GM18519 (cell line): Measurements from ENCODE around the gene PRG3.

Experiments
- ATAC-seq: cut with Tn5 transposase; IDR thresholded peaks from one replicate; pipeline ENCODE4 v1.9.1; 2021; ENCODE audit warnings: mild to moderate bottlenecking, moderate library complexity; ENCODE audit not compliant: unreplicated experiment, low FRiP score

The PRG3 gene

DNA sequence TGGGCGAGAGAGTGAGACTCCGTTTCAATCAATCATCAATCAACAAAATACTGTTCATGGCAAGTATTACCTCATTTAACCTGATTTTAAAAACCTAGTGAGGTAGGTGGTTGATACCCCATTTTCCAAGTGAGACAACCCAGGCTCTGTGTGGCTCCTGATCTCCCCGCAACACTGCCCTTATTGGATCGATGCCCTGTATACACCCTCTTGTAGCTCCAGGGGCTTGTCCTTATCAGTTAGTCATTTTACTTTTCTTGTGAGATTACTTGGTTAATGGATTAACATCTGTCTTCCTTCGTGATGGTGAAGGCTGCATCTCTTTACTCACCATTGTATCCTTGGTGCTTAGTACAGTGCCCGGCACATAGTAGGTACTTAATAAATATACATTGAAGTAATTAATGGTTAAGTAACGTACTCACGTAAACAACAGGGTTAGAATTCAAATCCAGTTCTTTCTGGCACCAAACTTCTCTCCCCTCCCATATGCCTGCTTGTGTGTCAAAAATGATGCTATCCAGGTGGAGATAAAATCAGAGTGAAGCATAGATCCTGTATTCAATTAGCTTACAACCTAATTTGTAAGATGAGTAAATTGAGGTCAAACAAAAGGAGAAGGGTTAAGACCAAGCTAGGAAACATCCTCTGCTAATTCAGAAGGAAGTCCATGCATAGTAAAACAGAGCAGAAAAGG is 11.3 kb upstream of the PRG3 start:
- no peak for ATAC-seq

- no peak for ATAC-seq
Measured at GRCh38 chr11:57391539-57391938, 10.6 kb upstream of the PRG3 start.

DNA sequence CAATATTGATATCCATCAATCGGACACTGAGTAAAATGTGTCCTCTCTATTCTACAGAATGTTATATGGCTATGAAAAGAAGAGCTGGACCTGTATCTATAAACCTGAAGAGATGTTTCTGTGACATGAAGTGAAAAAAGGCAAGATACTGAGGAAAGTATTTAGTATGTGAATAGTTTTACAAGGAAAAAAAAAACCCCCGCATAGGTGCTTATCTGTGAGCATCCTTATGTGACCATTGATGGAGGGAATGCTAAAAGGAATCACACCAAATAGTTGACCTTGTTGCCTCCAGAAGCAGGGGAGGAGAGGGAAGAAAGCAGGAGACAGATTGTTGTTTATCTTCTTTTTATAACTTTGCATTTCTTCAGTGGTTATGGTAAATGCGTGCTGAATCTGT is 10.2 kb upstream of the PRG3 start:
- no peak for ATAC-seq

GRCh38 chr11:57390535-57390934 is 9.6 kb upstream of the PRG3 start, which contains the start of gene PRG2:
TSS of gene PRG2 (minus strand) at chr11:57390650. CDS start at chr11:57389944, 706 bp downstream.
- ATAC-seq, result no peak

- ATAC-seq, result no peak
Measured at GRCh38 chr11:57387289-57388030, 6.5 kb upstream of the PRG3 start.

DNA sequence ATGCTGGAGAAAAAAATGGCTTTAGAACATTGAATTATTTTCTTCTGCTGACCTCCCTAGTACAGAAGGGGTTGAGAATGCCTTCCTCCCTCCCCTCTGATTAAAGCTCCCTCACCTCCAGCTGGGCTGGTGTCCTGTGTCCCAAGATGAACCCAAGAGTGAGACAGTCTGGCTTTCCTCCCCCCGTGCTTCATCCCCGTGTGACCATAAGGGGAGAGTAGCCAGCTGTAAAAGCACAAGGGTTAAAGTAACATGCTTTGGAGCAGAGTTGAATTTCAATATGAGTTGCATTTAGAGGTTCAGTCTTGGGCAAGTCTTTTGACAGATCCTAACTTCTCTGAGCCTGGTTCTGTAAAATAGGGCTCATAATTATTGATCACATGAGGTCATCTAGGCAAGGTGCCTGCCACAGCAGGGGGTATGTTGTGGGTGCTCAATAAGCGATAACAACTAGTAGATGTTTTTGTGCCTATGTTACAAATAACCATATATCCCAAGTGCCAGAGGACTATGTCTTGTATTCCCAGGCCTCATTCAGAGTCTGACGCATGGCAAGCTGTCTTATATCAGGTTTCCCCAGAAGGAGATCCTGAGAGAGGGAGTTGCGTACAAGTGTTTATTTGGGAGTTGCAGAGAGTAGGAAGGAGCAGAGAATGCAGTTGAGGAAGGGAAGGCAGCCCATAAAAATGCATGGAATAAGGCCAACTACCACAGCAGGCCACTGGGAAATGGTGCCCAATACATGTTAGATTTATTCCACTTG is 5.4 kb upstream of the PRG3 start:
- no peak for ATAC-seq

DNA sequence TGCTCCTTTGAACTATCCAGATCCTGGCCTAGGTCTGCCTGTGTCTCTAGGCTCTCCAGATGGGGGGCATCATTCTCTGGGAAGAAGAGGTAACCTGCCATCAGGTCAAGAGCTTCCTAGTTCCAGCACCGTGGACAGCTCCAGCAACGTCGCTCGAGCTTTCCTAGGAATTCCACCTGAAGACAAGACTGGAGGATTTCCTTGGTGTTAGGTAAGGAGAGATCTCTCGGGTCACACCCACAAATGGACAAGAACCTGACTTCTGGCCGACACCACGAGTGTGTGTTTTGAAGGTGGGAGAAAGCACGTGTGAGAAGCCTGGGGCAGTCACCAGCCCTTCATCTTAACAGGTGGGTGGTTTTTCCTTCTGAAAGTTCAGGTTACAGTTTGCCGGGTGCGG is 1.2 kb downstream of the PRG3 start:
- ATAC-seq, result no peak

- ATAC-seq, result no peak
Measured at GRCh38 chr11:57378186-57378585, 2.8 kb downstream of the PRG3 start.

DNA sequence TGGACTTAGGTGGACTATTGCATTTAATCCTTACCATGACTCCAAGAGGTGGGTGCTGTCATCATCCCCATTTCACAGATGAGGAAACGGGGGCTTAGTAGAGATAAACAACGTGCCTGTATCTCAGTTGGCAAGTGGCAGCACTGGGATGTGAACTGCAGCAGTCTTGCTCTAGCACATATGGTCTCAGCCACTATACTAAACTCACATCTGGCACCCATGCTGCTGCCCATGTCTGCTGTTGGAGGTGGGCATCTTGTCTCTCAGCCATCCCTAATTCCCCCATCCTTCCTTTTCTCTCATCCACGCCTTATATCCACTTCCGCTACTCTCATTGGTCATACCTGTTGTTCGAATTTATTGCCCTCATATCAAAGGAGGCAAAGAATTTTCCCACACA is 3.8 kb downstream of the PRG3 start:
- no peak for ATAC-seq

GRCh38 chr11:57376095-57377090 is 4.6 kb downstream of the PRG3 start:
- no peak for ATAC-seq

GRCh38 chr11:57375490-57375889 is 5.5 kb downstream of the PRG3 start:
- ATAC-seq, result no peak

DNA sequence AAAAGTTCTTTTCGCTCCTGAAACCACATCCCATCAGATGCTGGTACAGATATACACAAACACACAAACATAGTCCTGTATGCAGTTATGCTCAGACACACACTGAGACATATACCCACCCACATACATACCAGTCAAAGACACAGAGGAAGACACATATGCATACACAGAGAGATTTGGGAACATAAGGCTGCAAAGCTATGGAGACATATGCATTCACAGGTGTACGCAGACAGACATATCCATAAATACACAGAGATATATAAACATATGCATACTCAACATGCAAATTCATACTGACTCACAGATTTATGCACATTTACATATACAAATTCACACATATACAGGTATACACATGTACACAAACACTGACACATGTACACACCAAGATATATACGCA is 6.0 kb downstream of the PRG3 start:
- no peak for ATAC-seq

GRCh38 chr11:57373146-57373545 is 7.8 kb downstream of the PRG3 start:
- no peak for ATAC-seq

- no peak for ATAC-seq
Measured at GRCh38 chr11:57370941-57371340, 10.0 kb downstream of the PRG3 start.

DNA sequence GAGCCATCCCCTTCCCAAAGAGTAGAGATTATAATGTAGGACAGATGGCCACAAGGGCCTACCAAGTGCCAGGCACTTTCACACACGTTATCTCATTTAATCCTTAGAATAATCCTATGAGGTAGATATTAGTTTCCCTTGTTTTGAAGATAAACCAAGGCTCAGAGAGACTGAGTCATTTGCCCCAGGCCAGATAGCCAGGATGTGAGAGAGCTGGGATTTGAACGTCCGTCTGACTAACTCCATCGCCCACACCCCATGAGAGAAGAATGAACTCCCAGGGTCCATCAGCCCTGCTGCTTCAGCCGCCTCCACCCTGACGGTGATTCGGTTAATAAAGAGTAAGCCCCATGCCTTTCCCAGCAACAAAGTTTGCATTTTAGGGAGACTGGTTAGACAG is 10.7 kb downstream of the PRG3 start:
- ATAC-seq, result no peak

- ATAC-seq, result no peak
Measured at GRCh38 chr11:57368845-57369232, 12.1 kb downstream of the PRG3 start.

DNA sequence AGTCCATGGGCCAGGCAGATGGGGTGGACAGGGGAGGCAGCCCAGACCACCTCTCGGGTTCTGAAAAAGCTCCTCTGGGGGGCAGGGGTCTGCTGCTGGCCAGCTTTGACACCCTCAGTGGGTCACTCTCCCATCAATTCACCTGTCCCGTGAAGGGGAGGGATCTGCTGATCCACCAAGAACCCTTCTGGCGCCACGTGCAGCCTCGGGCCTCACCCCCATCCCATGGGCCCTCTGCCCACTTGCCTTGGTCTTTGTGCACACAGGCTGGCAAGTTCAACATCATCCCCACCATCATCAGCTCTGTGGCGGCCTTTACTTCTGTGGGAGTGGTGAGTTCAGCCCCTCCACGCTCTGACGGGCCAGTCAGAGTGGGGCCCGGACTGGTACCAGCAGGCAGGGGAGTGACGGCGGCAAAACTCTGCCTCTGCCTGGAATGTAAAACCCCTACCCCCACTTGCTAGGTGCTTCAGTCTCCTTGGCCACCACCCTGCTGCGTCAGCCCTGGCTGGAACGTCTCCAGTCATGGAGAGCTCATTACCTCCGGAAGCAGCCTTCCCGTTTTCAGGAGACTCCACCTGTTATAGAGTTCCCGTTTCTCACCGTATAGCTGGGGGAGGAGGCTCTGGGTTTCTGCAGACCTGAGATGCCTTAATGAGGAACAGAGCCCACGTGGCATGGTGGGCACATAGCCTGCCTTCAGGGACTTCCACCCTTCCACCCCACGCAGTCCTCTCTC is 12.7 kb downstream of the PRG3 start:
- no peak for ATAC-seq

DNA sequence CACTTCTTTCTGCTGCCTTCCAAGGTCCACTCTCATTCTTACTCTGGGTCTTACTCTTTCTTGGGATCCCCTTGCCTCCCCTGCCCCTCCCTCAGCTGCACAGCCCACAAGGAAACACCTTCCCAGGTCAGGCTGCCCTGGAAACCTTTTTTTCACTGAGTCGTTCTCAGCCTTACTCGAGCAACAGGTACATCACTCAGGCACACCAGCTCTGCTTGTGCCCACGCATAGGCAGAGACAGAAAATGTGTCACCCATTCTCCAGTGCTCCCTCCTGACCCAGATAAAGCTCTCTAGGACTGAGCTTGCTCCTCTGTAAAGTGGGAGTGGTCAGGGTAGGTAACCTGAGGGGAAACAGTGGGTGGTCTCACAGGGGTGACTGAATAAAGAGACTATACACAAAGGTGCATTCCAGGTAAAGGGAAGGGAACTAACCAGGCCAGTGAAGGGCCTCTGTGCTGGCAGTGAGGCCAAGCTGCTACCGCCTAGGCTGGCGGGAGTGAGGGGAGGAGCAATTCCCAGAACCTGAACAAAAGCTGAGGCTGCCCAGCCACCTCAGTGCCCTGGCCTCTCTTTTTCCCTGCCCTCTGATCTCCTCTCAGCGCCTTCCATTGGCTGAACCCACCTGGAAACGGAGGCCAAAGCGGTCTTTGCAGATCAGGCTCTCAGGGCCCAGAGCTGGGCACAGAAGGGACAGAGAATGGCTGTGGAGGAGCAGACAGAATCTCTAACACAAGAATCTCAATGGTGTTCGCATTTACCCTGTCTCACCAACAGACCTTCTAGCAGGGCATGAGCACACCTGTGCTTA is 15.9 kb downstream of the PRG3 start:
- ATAC-seq, result no peak
